Measurements from ENCODE around the gene ALDOB.

The ALDOB gene

GRCh38 chr9:101469026-101469425, 33.5 kb upstream of the ALDOB start:
- Histone ChIP-seq H4K20me1 (ENCODE audit: control insufficient read depth, insufficient read depth, low read depth, low read length) (no peaks in the 10 kb centered on the region), H3K4me1 (ENCODE audit: control insufficient read depth, low read length) (no peaks in the 10 kb centered on the region), H3K27me3 (ENCODE audit: control insufficient read depth, low read length) (peaks cover 14% of the 10 kb centered on the region), H3K9me3 (ENCODE audit: control insufficient read depth, insufficient read depth, low read length) (no peaks in the 10 kb centered on the region), H3K27ac (ENCODE audit: low read depth, low read length) (no peak overlapping the region), H3K36me3 (ENCODE audit: control insufficient read depth, low read length) (no peaks in the 10 kb centered on the region), H3K9me2 (replicated peaks; ENCODE audit: control insufficient read depth, low read length) (no peaks in the 10 kb centered on the region), H3K4me3 (ENCODE audit: low read length) (no peak overlapping the region), H3K79me2 (ENCODE audit: control insufficient read depth, low read length) (no peaks in the 10 kb centered on the region), H3K4me2 (ENCODE audit: low read length) (no peak overlapping the region), H3F3A (ENCODE audit: control insufficient read depth, insufficient read depth) (no peaks in the 10 kb centered on the region)
- TF ChIP-seq EZH2phosphoT487 (IDR thresholded peaks at IDR 0.05; ENCODE audit: borderline replicate concordance, low read length) (no peak), CTCF (IDR thresholded peaks at IDR 0.05; ENCODE audit: low read depth, low read length, poor library complexity, severe bottlenecking) (no peak)

DNA sequence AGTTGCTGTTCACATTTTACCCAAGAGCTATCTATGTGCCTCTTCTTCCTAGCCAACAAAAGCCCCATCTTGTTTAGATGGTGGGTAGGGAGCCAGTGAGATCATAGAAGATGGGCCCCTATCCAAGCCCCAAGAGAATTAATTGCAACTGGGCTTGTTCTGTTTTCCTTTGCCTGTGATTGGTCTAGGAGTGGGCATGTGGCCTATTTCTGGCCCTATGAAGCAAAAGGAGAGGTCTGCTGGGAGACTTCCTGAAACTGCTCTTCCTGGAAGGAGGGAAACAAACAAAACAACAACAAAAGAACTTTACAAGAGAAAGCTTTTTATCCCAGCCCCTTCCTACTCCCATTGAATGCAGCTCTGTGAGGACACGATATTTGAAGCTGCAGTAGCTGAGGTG, 32.5 kb upstream of the ALDOB start:
- H3K4me1 ChIP-seq (ENCODE audit: control insufficient read depth, low read length): no peaks in the 10 kb centered on the region
- H3K4me2 ChIP-seq (ENCODE audit: low read length): no peak overlapping the region
- no peaks in the 10 kb centered on the region for H4K20me1 ChIP-seq (ENCODE audit: control insufficient read depth, insufficient read depth, low read depth, low read length)
- no peak overlapping the region for H3K27ac ChIP-seq (ENCODE audit: low read depth, low read length)
- no peaks in the 10 kb centered on the region for H3K9me3 ChIP-seq (ENCODE audit: control insufficient read depth, insufficient read depth, low read length)
- H3K36me3 ChIP-seq (ENCODE audit: control insufficient read depth, low read length): no peaks in the 10 kb centered on the region
- no peaks in the 10 kb centered on the region for H3K9me2 ChIP-seq (replicated peaks; ENCODE audit: control insufficient read depth, low read length)
- H3K79me2 ChIP-seq (ENCODE audit: control insufficient read depth, low read length): no peaks in the 10 kb centered on the region
- H3K27me3 ChIP-seq (ENCODE audit: control insufficient read depth, low read length): peaks cover 8% of the 10 kb centered on the region
- TF ChIP-seq CTCF (IDR thresholded peaks at IDR 0.05; ENCODE audit: low read depth, low read length, poor library complexity, severe bottlenecking) (no peak), EZH2phosphoT487 (IDR thresholded peaks at IDR 0.05; ENCODE audit: borderline replicate concordance, low read length) (no peak)
- no peak overlapping the region for H3K4me3 ChIP-seq (ENCODE audit: low read length)
- H3F3A ChIP-seq (ENCODE audit: control insufficient read depth, insufficient read depth): no peaks in the 10 kb centered on the region

- peaks cover 7% of the 10 kb centered on the region for H3K27me3 ChIP-seq (ENCODE audit: control insufficient read depth, low read length)
- no peak overlapping the region for H3K4me2 ChIP-seq (ENCODE audit: low read length)
- no peaks in the 10 kb centered on the region for H3K36me3 ChIP-seq (ENCODE audit: control insufficient read depth, low read length)
- no peaks in the 10 kb centered on the region for H3K9me3 ChIP-seq (ENCODE audit: control insufficient read depth, insufficient read depth, low read length)
- H3K27ac ChIP-seq (ENCODE audit: low read depth, low read length): no peak overlapping the region
- H3K4me3 ChIP-seq (ENCODE audit: low read length): no peak overlapping the region
- H3K4me1 ChIP-seq (ENCODE audit: control insufficient read depth, low read length): no peaks in the 10 kb centered on the region
- no peaks in the 10 kb centered on the region for H3K9me2 ChIP-seq (replicated peaks; ENCODE audit: control insufficient read depth, low read length)
- H4K20me1 ChIP-seq (ENCODE audit: control insufficient read depth, insufficient read depth, low read depth, low read length): no peaks in the 10 kb centered on the region
- no peaks in the 10 kb centered on the region for H3F3A ChIP-seq (ENCODE audit: control insufficient read depth, insufficient read depth)
- TF ChIP-seq EZH2phosphoT487 (IDR thresholded peaks at IDR 0.05; ENCODE audit: borderline replicate concordance, low read length) (no peak), CTCF (IDR thresholded peaks at IDR 0.05; ENCODE audit: low read depth, low read length, poor library complexity, severe bottlenecking) (no peak)
- H3K79me2 ChIP-seq (ENCODE audit: control insufficient read depth, low read length): no peaks in the 10 kb centered on the region
Measured at GRCh38 chr9:101467690-101468089, 32.1 kb upstream of the ALDOB start.

DNA sequence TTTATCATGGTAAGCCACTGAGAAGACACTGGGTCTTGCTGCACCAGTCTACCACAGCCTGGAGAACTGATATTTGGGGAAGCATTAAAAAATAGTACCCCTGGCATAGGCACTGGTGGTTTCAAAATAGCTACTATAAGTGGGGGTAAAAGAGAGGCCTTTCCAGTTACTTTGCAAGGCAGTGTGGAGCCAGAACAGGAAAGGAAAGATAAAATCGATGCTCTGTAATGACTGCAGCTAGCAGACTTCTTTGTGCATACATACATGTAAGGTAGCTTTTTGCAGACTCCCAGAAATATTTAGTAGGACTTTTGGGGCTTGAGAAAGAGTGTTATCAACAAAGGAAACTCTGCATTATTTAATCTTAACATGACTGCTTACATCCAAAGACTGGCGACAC, 31.3 kb upstream of the ALDOB start:
- no peaks in the 10 kb centered on the region for H3F3A ChIP-seq (ENCODE audit: control insufficient read depth, insufficient read depth)
- H3K9me3 ChIP-seq (ENCODE audit: control insufficient read depth, insufficient read depth, low read length): no peaks in the 10 kb centered on the region
- H3K79me2 ChIP-seq (ENCODE audit: control insufficient read depth, low read length): no peaks in the 10 kb centered on the region
- no peaks in the 10 kb centered on the region for H4K20me1 ChIP-seq (ENCODE audit: control insufficient read depth, insufficient read depth, low read depth, low read length)
- H3K4me1 ChIP-seq (ENCODE audit: control insufficient read depth, low read length): no peaks in the 10 kb centered on the region
- no peaks in the 10 kb centered on the region for H3K36me3 ChIP-seq (ENCODE audit: control insufficient read depth, low read length)
- no peak overlapping the region for H3K27ac ChIP-seq (ENCODE audit: low read depth, low read length)
- no peak overlapping the region for H3K4me2 ChIP-seq (ENCODE audit: low read length)
- H3K27me3 ChIP-seq (ENCODE audit: control insufficient read depth, low read length): peaks cover 7% of the 10 kb centered on the region; the same call in 1 of the 2 replicates
- H3K9me2 ChIP-seq (replicated peaks; ENCODE audit: control insufficient read depth, low read length): no peaks in the 10 kb centered on the region
- TF ChIP-seq EZH2phosphoT487 (IDR thresholded peaks at IDR 0.05; ENCODE audit: borderline replicate concordance, low read length) (no peak), CTCF (IDR thresholded peaks at IDR 0.05; ENCODE audit: low read depth, low read length, poor library complexity, severe bottlenecking) (no peak)
- no peak overlapping the region for H3K4me3 ChIP-seq (ENCODE audit: low read length)
